Brain microvascular endothelial cell (primary cell): Measurements from ENCODE around the gene VEZT.

Source experiments
- DNase-seq: peaks from one replicate; pipeline ENCODE4 v3.0.0-alpha.2; 2020
- H3K27ac ChIP-seq: fragments of 250-450 bp; sonication (Bioruptor Pico); 2 replicates; pipeline ENCODE4 v1.5.1; 2020; ENCODE audit warnings: mild to moderate bottlenecking, moderate library complexity
- H3K27me3 ChIP-seq: fragments of 250-450 bp; sonication (Bioruptor Pico); replicated peaks from 2 replicates; pipeline ENCODE4 v1.5.1; 2020; ENCODE audit warnings: mild to moderate bottlenecking
- H3K36me3 ChIP-seq: fragments of 250-450 bp; sonication (Bioruptor Pico); replicated peaks from 2 replicates; pipeline ENCODE4 v1.5.1; 2020; ENCODE audit warnings: mild to moderate bottlenecking
- H3K4me3 ChIP-seq: 2 replicates; pipeline ENCODE4 v1.5.1; 2011; ENCODE audit warnings: low read depth, mild to moderate bottlenecking, control low read depth, low read length, moderate library complexity
- CTCF ChIP-seq: IDR thresholded peaks from 2 replicates; pipeline ENCODE4 v1.5.1; 2011; ENCODE audit warnings: low read depth, mild to moderate bottlenecking, moderate library complexity, low read length, control low read depth, inconsistent platforms; ENCODE audit errors: missing control alignments
- in situ Hi-C: cut with HindIII; loops from 2 replicates; pipeline ENCODE4 v1.10.0; 2017; ENCODE audit warnings: low sequenced_read_pairs, low pct_ligation_motif_present

The VEZT gene

DNA sequence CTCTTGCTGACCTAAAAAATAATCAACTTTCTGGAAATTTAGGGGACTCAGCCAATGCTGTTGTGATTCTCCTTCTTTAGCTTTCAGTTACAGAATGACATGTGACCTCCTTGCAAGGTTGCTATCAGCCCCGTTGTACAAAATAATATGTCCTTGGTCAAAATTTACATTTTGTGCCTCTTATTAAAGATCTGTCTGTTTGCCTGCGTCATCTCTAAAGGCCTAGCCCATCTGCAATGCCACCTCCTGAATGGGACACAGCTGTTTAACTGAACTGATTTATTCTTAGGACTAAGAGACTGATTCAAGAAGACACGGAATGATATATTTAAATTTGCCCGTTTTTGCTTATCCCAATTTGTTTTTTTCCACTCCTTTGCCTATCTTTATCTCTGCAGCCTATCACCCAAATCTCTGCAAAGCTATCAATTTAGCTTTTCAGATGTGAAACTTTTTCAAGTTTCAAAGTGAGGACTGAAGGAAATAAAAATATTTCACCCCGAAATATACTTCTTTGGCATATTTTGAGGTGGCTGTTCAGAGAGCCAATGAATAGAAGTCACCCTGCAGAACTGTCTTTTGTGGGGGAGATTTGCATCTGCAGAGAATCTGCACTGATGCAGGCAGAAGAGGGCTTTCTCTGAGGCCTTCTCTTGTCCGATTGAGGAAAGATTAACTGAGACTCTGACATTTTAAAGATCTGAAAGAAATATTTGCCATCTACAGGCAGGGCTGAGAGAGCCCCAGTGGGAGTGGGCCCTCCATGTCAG, 126.0 kb downstream of the VEZT start:
- DNase-seq = no peak
- no peaks in the 10 kb centered on the region for H3K36me3 ChIP-seq
- no peaks in the 10 kb centered on the region for H3K27me3 ChIP-seq
- TF ChIP-seq CTCF = no peak
- no peak overlapping the region for H3K27ac ChIP-seq
- no peak overlapping the region for H3K4me3 ChIP-seq
- in situ Hi-C loops = loop anchor here (25.0 kb wide), 1 partner anchor 194 kb away; no protein-coding TSS in a partner anchor

DNA sequence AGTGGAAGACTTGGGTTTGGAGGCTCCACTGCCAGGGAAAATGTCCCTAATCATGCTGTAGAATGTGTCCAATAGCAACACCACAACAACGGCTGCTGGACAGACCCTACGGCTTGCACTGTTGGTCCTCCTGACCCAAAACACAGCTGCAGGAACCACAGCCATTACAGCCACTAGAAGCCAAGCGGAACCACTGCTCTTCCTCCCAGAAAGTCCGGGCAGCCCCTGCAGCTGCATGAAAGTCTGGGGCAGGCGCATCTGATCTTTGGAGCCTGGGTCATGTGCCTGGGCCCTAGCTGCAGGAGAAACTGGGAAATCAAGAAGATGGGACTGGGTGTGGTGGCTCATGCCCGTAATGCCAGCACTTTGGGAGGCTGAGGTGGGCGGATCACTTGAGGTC, 131.7 kb downstream of the VEZT start:
- no peak for TF ChIP-seq CTCF
- Histone ChIP-seq H3K27ac (no peak overlapping the region), H3K27me3 (no peaks in the 10 kb centered on the region), H3K36me3 (no peaks in the 10 kb centered on the region), H3K4me3 (no peak overlapping the region)
- in situ Hi-C loops = loop anchor here (25.0 kb wide), 1 partner anchor 188 kb away; no protein-coding TSS in a partner anchor
- no peak for DNase-seq

GRCh38 chr12:95351748-95352147, 134.1 kb downstream of the VEZT start:
- no peaks in the 10 kb centered on the region for H3K27me3 ChIP-seq
- no peak overlapping the region for H3K27ac ChIP-seq
- in situ Hi-C loops = no loop called here
- DNase-seq = no peak
- H3K4me3 ChIP-seq = no peak overlapping the region
- no peaks in the 10 kb centered on the region for H3K36me3 ChIP-seq
- TF ChIP-seq CTCF = peak; percentile 16
